OCI-LY1 (cell line): ENCODE measurements around the gene DES.

Experiments used
- CTCF ChIP-seq: fragments of 200-600 bp; sonication (generic), shearing (Covaris generic); IDR thresholded peaks from 2 replicates; pipeline ENCODE4 v1.5.1; 2017; ENCODE audit warnings: mild to moderate bottlenecking, antibody characterized with exemption, low read length, moderate library complexity, mixed read lengths
- EZH2 ChIP-seq: fragments of 200-600 bp; sonication (generic), shearing (Covaris generic); IDR thresholded peaks from 2 replicates; pipeline ENCODE4 v1.8.0; 2017; ENCODE audit warnings: borderline replicate concordance, mixed run types, mild to moderate bottlenecking, antibody characterized with exemption, low read length, moderate library complexity, mixed read lengths

- TF ChIP-seq CTCF (no peak), EZH2 (no peak)
These were observed 27.1 kb downstream of the DES start for GRCh38 chr2:219445220-219445640.
